Esophagus muscularis mucosa (tissue), 3 donors: ENCODE measurements around the gene TMEM186.

Source experiments
- POLR2A ChIP-seq: fragments of 450-650 bp; IDR thresholded peaks from one replicate; pipeline ENCODE4 v1.6.1; 2017; ENCODE audit warnings: antibody characterized with exemption, moderate library complexity, mild to moderate bottlenecking, low read depth
- POLR2AphosphoS5 ChIP-seq, 2 donors: sonication (generic); formaldehyde crosslinking; IDR thresholded peaks; one replicate each; pipeline ENCODE4 v1.6.1; 2017; ENCODE audit warnings: antibody characterized with exemption in 2 of 2
- TF ChIP-seq, protein P1 (sequence below), 3 experiments: fragments of 200-600 bp in 2 of 3; fragments of 450-650 bp in 1 of 3; sonication (generic) in 2 of 3; IDR thresholded peaks; one replicate each; pipeline ENCODE4 v1.5.1; 2017 to 2019; ENCODE audit warnings: antibody characterized with exemption in 3 of 3, mild to moderate bottlenecking in 2 of 3, moderate library complexity in 1 of 3

DNA sequence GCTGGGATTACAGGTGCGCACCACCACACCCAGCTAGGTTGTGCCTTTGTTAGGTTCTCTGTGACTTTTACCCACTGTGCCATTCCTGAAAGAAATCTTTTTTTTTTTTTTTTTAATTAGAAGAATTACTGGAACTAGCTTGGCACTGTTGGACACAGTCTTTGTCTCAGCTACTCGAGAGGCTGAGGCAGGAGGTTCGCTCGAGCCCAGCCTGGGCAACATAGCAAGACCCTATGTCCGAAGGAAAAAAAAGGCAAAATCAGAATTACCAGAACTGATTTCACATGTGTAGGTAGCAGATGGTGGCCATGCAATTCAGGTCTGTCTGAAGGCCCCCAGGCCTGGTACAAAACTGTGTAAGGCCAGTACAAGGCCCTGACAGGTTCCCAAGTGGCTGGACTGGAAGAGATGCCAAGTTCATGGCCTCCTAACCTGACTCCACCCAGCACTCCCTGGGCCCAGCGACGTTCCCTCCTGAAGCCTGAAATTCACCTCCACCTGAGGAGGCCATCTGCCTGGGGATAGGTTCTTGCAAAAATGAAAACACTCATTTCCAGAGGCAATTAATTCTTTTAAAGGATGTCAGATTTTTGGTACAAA lies 48.4 kb upstream of the TMEM186 start:
- TF ChIP-seq, protein P1, sequence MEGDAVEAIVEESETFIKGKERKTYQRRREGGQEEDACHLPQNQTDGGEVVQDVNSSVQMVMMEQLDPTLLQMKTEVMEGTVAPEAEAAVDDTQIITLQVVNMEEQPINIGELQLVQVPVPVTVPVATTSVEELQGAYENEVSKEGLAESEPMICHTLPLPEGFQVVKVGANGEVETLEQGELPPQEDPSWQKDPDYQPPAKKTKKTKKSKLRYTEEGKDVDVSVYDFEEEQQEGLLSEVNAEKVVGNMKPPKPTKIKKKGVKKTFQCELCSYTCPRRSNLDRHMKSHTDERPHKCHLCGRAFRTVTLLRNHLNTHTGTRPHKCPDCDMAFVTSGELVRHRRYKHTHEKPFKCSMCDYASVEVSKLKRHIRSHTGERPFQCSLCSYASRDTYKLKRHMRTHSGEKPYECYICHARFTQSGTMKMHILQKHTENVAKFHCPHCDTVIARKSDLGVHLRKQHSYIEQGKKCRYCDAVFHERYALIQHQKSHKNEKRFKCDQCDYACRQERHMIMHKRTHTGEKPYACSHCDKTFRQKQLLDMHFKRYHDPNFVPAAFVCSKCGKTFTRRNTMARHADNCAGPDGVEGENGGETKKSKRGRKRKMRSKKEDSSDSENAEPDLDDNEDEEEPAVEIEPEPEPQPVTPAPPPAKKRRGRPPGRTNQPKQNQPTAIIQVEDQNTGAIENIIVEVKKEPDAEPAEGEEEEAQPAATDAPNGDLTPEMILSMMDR (IDR thresholded peaks at IDR 0.05) = no peak
- TF ChIP-seq POLR2A (no peak), POLR2AphosphoS5 (IDR thresholded peaks at IDR 0.05) (no peak)
